Measurements from ENCODE around the gene TRPM5.

TRPM5 gene

GRCh38 chr11:2401436-2401984 is 42.8 kb downstream of the TRPM5 start:
- no peak for DNase-seq

DNA sequence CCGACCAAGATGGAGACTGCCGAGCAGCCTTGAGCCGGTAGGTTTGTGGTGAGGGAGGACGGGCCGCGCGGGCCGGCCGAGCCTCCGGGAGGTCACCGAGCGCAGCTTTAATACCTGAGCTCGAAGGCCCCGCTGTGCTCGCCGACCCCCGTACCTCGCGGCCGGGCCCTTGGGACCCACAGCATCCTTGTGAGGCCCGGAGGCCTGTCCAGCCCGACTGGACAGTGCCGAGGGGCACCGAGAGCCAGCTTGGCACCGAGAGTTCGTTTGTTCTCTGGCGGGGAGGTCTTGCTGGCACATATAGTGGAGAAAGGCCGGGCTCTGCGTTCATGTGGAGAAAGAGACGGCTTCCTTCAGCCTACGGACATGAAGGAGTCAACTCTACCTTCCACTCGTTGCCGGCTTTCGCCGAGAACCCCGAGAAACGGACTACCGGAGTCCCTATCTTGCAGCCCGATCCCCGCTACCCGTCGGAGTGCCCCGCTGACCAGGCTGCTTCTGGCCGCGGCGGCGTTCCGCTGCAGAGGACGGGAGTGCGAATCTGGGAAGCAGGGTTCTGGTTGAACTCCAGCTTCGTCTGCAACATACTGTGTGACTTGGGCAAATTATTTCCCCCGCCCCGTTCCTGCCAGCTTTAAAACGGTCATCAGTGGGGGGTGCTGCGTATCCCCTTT is 43.4 kb downstream of the TRPM5 start:
- DNase-seq = no peak

DNA sequence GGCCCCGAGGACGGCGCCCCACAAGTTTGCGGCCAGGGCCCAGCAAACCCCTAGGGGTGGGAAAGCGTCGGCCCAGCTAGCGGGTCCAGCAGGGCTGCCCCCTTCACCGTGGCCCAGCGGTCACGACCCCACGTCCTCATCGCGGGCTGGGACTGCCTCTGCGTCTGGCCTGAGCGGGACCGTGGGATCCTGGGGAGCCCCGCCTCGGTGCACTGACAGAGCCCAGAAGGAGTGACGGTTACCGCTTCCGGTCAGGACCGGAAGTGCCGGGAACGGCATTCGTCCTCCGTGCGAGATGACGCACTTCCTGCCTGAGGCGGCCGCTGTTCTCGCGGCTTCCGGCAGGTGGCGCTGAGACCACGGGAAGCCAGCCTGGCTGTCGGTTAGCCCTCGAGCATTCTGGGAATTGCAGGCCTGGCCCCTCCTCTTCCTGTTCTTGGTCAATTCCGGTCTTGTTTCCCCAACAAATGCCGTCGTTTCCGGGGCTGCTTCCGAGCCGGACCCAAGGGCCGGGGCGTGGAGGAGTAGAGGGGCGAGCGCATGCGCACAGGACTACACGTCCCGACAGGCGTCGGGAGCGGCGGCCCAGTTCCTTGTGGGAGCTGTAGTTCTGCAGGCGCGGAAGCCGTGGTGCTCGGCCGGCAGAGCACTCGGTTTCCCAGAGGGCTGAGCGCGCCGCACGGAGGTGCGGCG is 44.1 kb downstream of the TRPM5 start, which contains the start of gene TSSC4:
TSS of gene TSSC4 (plus strand) at position 682 of the 693 bp plus-strand sequence. CDS start 1,884 bp downstream, outside the sequence.
- DNase-seq = peak; percentile 80

- DNase-seq = no peak
Measured at GRCh38 chr11:2399488-2400068, 44.7 kb downstream of the TRPM5 start.

DNA sequence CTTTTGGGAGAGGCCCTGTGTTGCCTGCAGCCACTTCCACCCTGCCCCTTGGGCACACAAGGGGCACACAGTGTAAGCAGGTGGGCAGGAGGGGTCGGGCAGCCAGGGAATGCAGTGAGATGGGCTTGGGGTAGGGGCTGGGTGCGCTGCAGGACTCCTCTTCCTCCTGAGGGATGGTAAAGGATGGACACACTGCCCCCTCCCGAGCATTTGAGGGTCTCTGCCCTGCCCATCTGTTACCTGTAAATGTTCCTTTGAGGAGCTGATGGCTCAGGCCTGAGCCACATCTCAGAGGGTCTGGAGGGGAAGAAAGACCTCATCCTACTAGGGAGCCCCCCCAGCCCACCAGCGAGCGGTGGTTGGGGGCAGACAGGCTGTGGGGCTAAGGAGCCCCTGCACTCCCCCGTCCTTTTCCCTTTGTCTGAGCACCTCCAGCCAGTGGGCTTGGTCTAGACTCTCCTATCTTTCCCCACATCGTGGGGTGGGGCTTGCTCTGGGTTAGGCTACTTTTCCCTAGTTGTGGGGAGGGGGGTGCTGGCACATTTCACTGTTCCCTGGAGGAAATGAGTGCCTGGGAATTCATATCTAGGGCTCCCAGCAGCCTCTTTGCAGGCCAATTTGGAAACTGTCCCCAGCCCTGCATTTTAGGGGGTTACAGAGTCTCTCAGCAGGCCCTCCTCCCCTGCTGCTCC is 45.5 kb downstream of the TRPM5 start:
- no peak for DNase-seq

DNA sequence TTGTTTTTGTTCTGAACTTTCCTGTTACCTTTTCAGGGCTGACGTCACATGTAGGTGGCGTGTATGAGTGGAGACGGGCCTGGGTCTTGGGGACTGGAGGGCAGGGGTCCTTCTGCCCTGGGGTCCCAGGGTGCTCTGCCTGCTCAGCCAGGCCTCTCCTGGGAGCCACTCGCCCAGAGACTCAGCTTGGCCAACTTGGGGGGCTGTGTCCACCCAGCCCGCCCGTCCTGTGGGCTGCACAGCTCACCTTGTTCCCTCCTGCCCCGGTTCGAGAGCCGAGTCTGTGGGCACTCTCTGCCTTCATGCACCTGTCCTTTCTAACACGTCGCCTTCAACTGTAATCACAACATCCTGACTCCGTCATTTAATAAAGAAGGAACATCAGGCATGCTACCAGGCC is 47.3 kb downstream of the TRPM5 start:
- DNase-seq = no peak

GRCh38 chr11:2396471-2396870 is 47.8 kb downstream of the TRPM5 start:
- no peak for DNase-seq

- DNase-seq = no peak
Measured at GRCh38 chr11:2395856-2396255, 48.5 kb downstream of the TRPM5 start.

- DNase-seq = no peak
Measured at GRCh38 chr11:2395211-2395730, 49.0 kb downstream of the TRPM5 start.

DNA sequence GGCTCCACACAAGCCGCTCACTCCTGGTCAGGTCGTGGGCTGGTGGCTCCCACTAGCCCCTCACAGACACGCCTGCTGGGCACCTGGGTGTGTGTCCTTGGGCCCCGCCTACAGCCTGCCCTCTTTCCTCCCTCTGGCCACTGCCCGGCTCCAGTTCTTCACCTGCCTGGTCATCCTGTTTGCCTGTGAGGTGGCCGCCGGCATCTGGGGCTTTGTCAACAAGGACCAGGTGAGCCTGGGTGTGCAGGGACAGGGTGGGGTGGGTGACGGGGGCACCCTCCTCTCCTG is 49.6 kb downstream of the TRPM5 start:
- DNase-seq = no peak

All from cortex of kidney (tissue), 1 donor.